G401.6 (cell line): Measurements from ENCODE around the gene LCE3D.
"Not testable (repeated sequence)": the region's sequence is repeated elsewhere in the genome, so short reads cannot be mapped to it uniquely, and the experiment has no call there.

Source experiments
- FAIRE-seq: peaks from 2 replicates; lab custom pipeline; 2012; peaks lifted over from hg19 to GRCh38; lab: Jason Lieb, UNC

Gene LCE3D

GRCh38 chr1:152580433-152580832, at the start of gene LCE3D:
Gene LCE3D, minus strand, starts transcription at chr1:152580516. Its CDS starts 580 bp downstream, at chr1:152579936.
- FAIRE-seq, result no peak

GRCh38 chr1:152626744-152627143, 46.4 kb upstream of the LCE3D start:
- FAIRE-seq, result no peak

- no peak for FAIRE-seq
Measured at GRCh38 chr1:152623203-152623844, 43.0 kb upstream of the LCE3D start.

GRCh38 chr1:152622803-152623202, 42.5 kb upstream of the LCE3D start, which contains the start of gene LCE3A:
Gene LCE3A, minus strand, starts transcription at chr1:152623103. Its CDS starts 0 bp downstream, at chr1:152623103.
- FAIRE-seq, result no peak

- FAIRE-seq, result no peak
Measured at GRCh38 chr1:152621993-152622392, 41.7 kb upstream of the LCE3D start.

GRCh38 chr1:152613511-152613910, 33.2 kb upstream of the LCE3D start, which contains the start of gene LCE3B:
Gene LCE3B, plus strand, starts transcription at chr1:152613811. Its CDS starts 0 bp downstream, at chr1:152613811.
- FAIRE-seq, result no peak

GRCh38 chr1:152599934-152600333, 19.6 kb upstream of the LCE3D start, which contains the start of gene LCE3C:
Gene LCE3C, plus strand, starts transcription at chr1:152600234. Its CDS starts 498 bp downstream, at chr1:152600732.
- FAIRE-seq, result no peak

- FAIRE-seq, result no peak
Measured at GRCh38 chr1:152596986-152597385, 16.7 kb upstream of the LCE3D start.

- FAIRE-seq, result no peak
Measured at GRCh38 chr1:152585586-152585985, 5.3 kb upstream of the LCE3D start.

GRCh38 chr1:152582647-152583046, 2.3 kb upstream of the LCE3D start:
- FAIRE-seq, result no peak

- FAIRE-seq, result not testable (repeated sequence)
Measured at GRCh38 chr1:152579526-152579925, 790 bp downstream of the LCE3D start.

GRCh38 chr1:152577168-152577567, 3.1 kb downstream of the LCE3D start:
- no peak for FAIRE-seq

- no peak for FAIRE-seq
Measured at GRCh38 chr1:152566681-152567080, 13.6 kb downstream of the LCE3D start, which contains the start of gene LCE3E. Gene LCE3E, minus strand, starts transcription at chr1:152566780. Its CDS starts 572 bp downstream, at chr1:152566208.

GRCh38 chr1:152565535-152566215, 14.6 kb downstream of the LCE3D start:
- no peak for FAIRE-seq

GRCh38 chr1:152565115-152565514, 15.2 kb downstream of the LCE3D start:
- no peak for FAIRE-seq

- FAIRE-seq, result not testable (repeated sequence)
Measured at GRCh38 chr1:152548358-152548757, 32.0 kb downstream of the LCE3D start.

GRCh38 chr1:152546704-152547103, 33.6 kb downstream of the LCE3D start:
- no peak for FAIRE-seq

GRCh38 chr1:152543820-152544219, 36.5 kb downstream of the LCE3D start:
- FAIRE-seq, result no peak

- no peak for FAIRE-seq
Measured at GRCh38 chr1:152539901-152540300, 40.4 kb downstream of the LCE3D start.

GRCh38 chr1:152537496-152537895, 42.8 kb downstream of the LCE3D start:
- FAIRE-seq, result no peak

GRCh38 chr1:152535774-152536173, 44.5 kb downstream of the LCE3D start:
- no peak for FAIRE-seq

- FAIRE-seq, result no peak
Measured at GRCh38 chr1:152533327-152533938, 46.9 kb downstream of the LCE3D start.
